H4 (cell line): ENCODE measurements around the gene GNAQ. TPM values are rescaled to one million over a fixed set of nuclear protein-coding genes. Genes with fewer than 3 reads are reported as not detected.

Source experiments
- DNase-seq: peaks from one replicate; pipeline ENCODE4 v3.0.0-alpha.2; 2015; ENCODE audit warnings: low spot score
- total RNA-seq: library from RNA; depleted of rRNA; stranded (reverse); fragments of >200 nt; shearing (Covaris generic); gene quantifications from 2 replicates; pipeline ENCODE4 v1.2.3, GENCODE V29; 2014

The GNAQ gene
- total RNA-seq, 1 experiment from 2014 or later, result 20.6 TPM

- DNase-seq, result no peak
Observed at GRCh38 chr9:77843871-77844155, 187.8 kb downstream of the GNAQ start.

- DNase-seq, result no peak
Observed at GRCh38 chr9:77843076-77843870, 188.3 kb downstream of the GNAQ start.

GRCh38 chr9:77841739-77842386 is 189.7 kb downstream of the GNAQ start:
- DNase-seq, result no peak

- DNase-seq, result no peak
Observed at GRCh38 chr9:77839459-77840140, 192.0 kb downstream of the GNAQ start.

- DNase-seq, result no peak
Observed at GRCh38 chr9:77838986-77839385, 192.6 kb downstream of the GNAQ start.

GRCh38 chr9:77834898-77835488 is 196.6 kb downstream of the GNAQ start:
- DNase-seq, result no peak

GRCh38 chr9:77833561-77834429 is 197.8 kb downstream of the GNAQ start:
- no peak for DNase-seq

- no peak for DNase-seq
Observed at GRCh38 chr9:77832639-77833038, 199.0 kb downstream of the GNAQ start.

GRCh38 chr9:77831781-77832180 is 199.8 kb downstream of the GNAQ start:
- no peak for DNase-seq

- DNase-seq, result no peak
Observed at GRCh38 chr9:77830618-77831285, 200.9 kb downstream of the GNAQ start.

GRCh38 chr9:77829420-77829819 is 202.2 kb downstream of the GNAQ start:
- no peak for DNase-seq

- DNase-seq, result no peak
Observed at GRCh38 chr9:77827104-77827784, 204.4 kb downstream of the GNAQ start.

GRCh38 chr9:77826621-77827020 is 205.0 kb downstream of the GNAQ start:
- DNase-seq, result peak; percentile 10

GRCh38 chr9:77826116-77826515 is 205.5 kb downstream of the GNAQ start:
- DNase-seq, result no peak

GRCh38 chr9:77825361-77825760 is 206.2 kb downstream of the GNAQ start:
- DNase-seq, result no peak

- peak; percentile 65 for DNase-seq
Observed at GRCh38 chr9:77820293-77820954, 211.2 kb downstream of the GNAQ start.

- peak; percentile 9 for DNase-seq
Observed at GRCh38 chr9:77819657-77820056, 212.0 kb downstream of the GNAQ start.

- DNase-seq, result no peak
Observed at GRCh38 chr9:77817590-77818311, 213.9 kb downstream of the GNAQ start.

GRCh38 chr9:77816641-77817341 is 214.8 kb downstream of the GNAQ start:
- no peak for DNase-seq
